Measurements from ENCODE around the gene ZCCHC2.

The ZCCHC2 gene

DNA sequence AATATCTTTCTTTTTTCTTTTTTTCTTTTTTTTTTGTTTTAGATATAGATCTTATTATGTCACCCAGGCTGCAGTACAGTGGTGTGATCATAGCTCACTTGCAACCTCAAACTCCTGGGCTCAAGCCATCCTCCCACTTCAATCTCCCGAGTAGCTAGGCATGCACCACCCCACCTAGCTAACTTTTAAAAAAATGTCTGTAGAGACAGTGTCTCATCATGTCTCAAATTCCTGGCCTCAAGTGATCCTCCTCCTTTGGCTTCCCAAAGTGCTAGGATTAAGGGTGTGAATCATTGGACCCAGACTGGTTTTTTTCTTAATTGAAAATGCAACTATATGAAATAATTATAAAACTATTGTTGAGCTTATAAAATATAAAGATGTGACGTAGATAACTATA is 9.8 kb upstream of the ZCCHC2 start:
- Histone ChIP-seq H3K36me3 (ENCODE audit: insufficient read depth, low read length) (no peaks in the 10 kb centered on the region; the same call in 1 of the 2 replicates), H2AFZ (ENCODE audit: low read length) (no peak overlapping the region), H3K4me3 (ENCODE audit: low read depth, low read length, poor library complexity, severe bottlenecking) (no peak overlapping the region), H3K27me3 (ENCODE audit: insufficient read depth, low read length) (no peaks in the 10 kb centered on the region), H3K9me2 (ENCODE audit: low read depth, low read length) (no peaks in the 10 kb centered on the region), H3K9ac (ENCODE audit: low read length) (no peak overlapping the region), H3K27ac (ENCODE audit: low read depth, low read length, poor library complexity, severe bottlenecking) (no peak overlapping the region), H3K79me2 (ENCODE audit: insufficient read depth, low read length) (no peaks in the 10 kb centered on the region), H3K9me3 (ENCODE audit: low read length) (peaks cover 19% of the 10 kb centered on the region), H3K4me1 (ENCODE audit: insufficient read depth, low read length, severe bottlenecking) (no peaks in the 10 kb centered on the region), H3K4me2 (ENCODE audit: low read length) (no peak overlapping the region), H3F3A (ENCODE audit: insufficient read depth, low read length) (no peaks in the 10 kb centered on the region), H4K20me1 (ENCODE audit: insufficient read depth, low read length) (no peaks in the 10 kb centered on the region)
- TF ChIP-seq, protein P1, sequence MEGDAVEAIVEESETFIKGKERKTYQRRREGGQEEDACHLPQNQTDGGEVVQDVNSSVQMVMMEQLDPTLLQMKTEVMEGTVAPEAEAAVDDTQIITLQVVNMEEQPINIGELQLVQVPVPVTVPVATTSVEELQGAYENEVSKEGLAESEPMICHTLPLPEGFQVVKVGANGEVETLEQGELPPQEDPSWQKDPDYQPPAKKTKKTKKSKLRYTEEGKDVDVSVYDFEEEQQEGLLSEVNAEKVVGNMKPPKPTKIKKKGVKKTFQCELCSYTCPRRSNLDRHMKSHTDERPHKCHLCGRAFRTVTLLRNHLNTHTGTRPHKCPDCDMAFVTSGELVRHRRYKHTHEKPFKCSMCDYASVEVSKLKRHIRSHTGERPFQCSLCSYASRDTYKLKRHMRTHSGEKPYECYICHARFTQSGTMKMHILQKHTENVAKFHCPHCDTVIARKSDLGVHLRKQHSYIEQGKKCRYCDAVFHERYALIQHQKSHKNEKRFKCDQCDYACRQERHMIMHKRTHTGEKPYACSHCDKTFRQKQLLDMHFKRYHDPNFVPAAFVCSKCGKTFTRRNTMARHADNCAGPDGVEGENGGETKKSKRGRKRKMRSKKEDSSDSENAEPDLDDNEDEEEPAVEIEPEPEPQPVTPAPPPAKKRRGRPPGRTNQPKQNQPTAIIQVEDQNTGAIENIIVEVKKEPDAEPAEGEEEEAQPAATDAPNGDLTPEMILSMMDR (IDR thresholded peaks at IDR 0.05; ENCODE audit: low read length), result no peak
- no peak for TF ChIP-seq EZH2 (IDR thresholded peaks at IDR 0.05; ENCODE audit: borderline replicate concordance, low read length)

DNA sequence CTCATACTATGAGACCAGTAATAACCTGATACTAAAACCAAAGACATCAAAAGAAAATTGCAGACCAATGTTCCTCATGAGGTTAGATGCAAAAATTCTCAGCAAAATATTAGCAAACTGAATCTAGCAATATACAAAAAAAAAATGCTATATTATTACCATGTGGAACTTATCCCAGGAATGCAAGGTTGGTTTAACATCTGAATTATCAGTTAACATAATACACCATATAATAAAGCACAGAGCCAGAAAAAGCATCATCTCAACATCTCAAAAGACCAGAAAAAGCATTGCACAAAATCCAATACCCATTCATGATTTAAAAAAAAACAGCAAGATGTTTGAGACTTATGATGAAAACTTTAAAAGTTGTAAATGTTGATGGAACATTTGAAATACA is 8.3 kb upstream of the ZCCHC2 start:
- H3K4me3 ChIP-seq (ENCODE audit: low read depth, low read length, poor library complexity, severe bottlenecking), result no peak overlapping the region
- H3K9me3 ChIP-seq (ENCODE audit: low read length), result peaks cover 19% of the 10 kb centered on the region
- no peaks in the 10 kb centered on the region for H3K79me2 ChIP-seq (ENCODE audit: insufficient read depth, low read length)
- H3K4me1 ChIP-seq (ENCODE audit: insufficient read depth, low read length, severe bottlenecking), result no peaks in the 10 kb centered on the region
- no peak overlapping the region for H3K27ac ChIP-seq (ENCODE audit: low read depth, low read length, poor library complexity, severe bottlenecking)
- no peak overlapping the region for H3K9ac ChIP-seq (ENCODE audit: low read length)
- no peaks in the 10 kb centered on the region for H3K9me2 ChIP-seq (ENCODE audit: low read depth, low read length)
- no peaks in the 10 kb centered on the region; the same call in 1 of the 2 replicates for H3K36me3 ChIP-seq (ENCODE audit: insufficient read depth, low read length)
- no peak overlapping the region for H2AFZ ChIP-seq (ENCODE audit: low read length)
- no peaks in the 10 kb centered on the region for H4K20me1 ChIP-seq (ENCODE audit: insufficient read depth, low read length)
- no peaks in the 10 kb centered on the region for H3K27me3 ChIP-seq (ENCODE audit: insufficient read depth, low read length)
- TF ChIP-seq, protein P1 (IDR thresholded peaks at IDR 0.05; ENCODE audit: low read length), result no peak
- no peak for TF ChIP-seq EZH2 (IDR thresholded peaks at IDR 0.05; ENCODE audit: borderline replicate concordance, low read length)
- no peaks in the 10 kb centered on the region for H3F3A ChIP-seq (ENCODE audit: insufficient read depth, low read length)
- no peak overlapping the region for H3K4me2 ChIP-seq (ENCODE audit: low read length)

DNA sequence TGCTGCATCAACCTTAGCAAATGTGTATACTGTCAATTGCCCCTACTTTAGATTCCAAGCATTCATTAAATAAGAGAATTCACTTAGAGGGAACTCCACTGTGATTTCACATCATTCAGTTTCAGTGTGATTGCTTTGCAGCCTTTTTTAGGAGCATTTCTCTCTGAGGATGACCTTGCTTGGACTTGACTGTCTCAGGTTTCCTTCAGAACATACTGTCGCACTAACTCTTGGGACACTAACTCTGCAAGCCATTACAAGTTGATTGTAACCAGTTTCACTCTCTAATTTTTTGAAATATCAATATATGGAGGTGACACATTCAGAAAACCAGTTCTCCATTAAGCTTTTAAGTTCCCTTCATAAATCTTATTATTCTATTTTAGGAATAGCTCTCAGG is 6.6 kb upstream of the ZCCHC2 start:
- Histone ChIP-seq H4K20me1 (ENCODE audit: insufficient read depth, low read length) (no peaks in the 10 kb centered on the region), H3F3A (ENCODE audit: insufficient read depth, low read length) (no peaks in the 10 kb centered on the region), H3K9me3 (ENCODE audit: low read length) (peaks cover 19% of the 10 kb centered on the region), H3K27ac (ENCODE audit: low read depth, low read length, poor library complexity, severe bottlenecking) (no peak overlapping the region), H3K36me3 (ENCODE audit: insufficient read depth, low read length) (no peaks in the 10 kb centered on the region; the same call in 1 of the 2 replicates), H3K4me1 (ENCODE audit: insufficient read depth, low read length, severe bottlenecking) (no peaks in the 10 kb centered on the region), H3K4me2 (ENCODE audit: low read length) (no peak overlapping the region), H3K4me3 (ENCODE audit: low read depth, low read length, poor library complexity, severe bottlenecking) (no peak overlapping the region), H2AFZ (ENCODE audit: low read length) (no peak overlapping the region), H3K9me2 (ENCODE audit: low read depth, low read length) (no peaks in the 10 kb centered on the region), H3K9ac (ENCODE audit: low read length) (no peak overlapping the region), H3K79me2 (ENCODE audit: insufficient read depth, low read length) (no peaks in the 10 kb centered on the region), H3K27me3 (ENCODE audit: insufficient read depth, low read length) (no peaks in the 10 kb centered on the region; the same call in 1 of the 2 replicates)
- TF ChIP-seq EZH2 (IDR thresholded peaks at IDR 0.05; ENCODE audit: borderline replicate concordance, low read length), result no peak
- TF ChIP-seq, protein P1 (IDR thresholded peaks at IDR 0.05; ENCODE audit: low read length), result no peak

All from OCI-LY1 (cell line).